H9 (cell line): ENCODE results near the gene RPL5. TPM values are rescaled to one million over a fixed set of nuclear protein-coding genes. Genes with fewer than 3 reads are reported as not detected.

Source experiments
- DNase-seq: peaks from one replicate; pipeline ENCODE4 v3.0.0-alpha.2; 2017
- H2AFZ ChIP-seq: one replicate; pipeline ENCODE4 v1.6.1; 2013; ENCODE audit warnings: mild to moderate bottlenecking, low read length, control low read depth, moderate library complexity
- H2AK5ac ChIP-seq: 2 replicates; pipeline ENCODE4 v1.6.1; 2013; ENCODE audit warnings: low read length, control low read depth, mixed read lengths; ENCODE audit not compliant: insufficient read length
- H2BK120ac ChIP-seq: one replicate; pipeline ENCODE4 v1.6.1; 2013; ENCODE audit warnings: low read depth, mild to moderate bottlenecking, low read length, control low read depth, inconsistent platforms; ENCODE audit not compliant: poor library complexity, severe bottlenecking
- H2BK12ac ChIP-seq: 2 replicates; pipeline ENCODE4 v1.6.1; 2013; ENCODE audit warnings: low read length, control low read depth, mixed read lengths, low read depth; ENCODE audit not compliant: insufficient read length
- H2BK15ac ChIP-seq: 2 replicates; pipeline ENCODE4 v1.6.1; 2013; ENCODE audit warnings: low read depth, low read length, control low read depth
- H2BK20ac ChIP-seq: one replicate; pipeline ENCODE4 v1.6.1; 2013; ENCODE audit warnings: low read depth, mild to moderate bottlenecking, low read length, control low read depth, inconsistent platforms; ENCODE audit not compliant: poor library complexity, severe bottlenecking
- H2BK5ac ChIP-seq: 2 replicates; pipeline ENCODE4 v1.6.1; 2013; ENCODE audit warnings: low read length, control low read depth, mixed read lengths; ENCODE audit not compliant: insufficient read length
- H3K14ac ChIP-seq: 2 replicates; pipeline ENCODE4 v1.6.1; 2013; ENCODE audit warnings: low read length, control low read depth; ENCODE audit not compliant: insufficient read depth
- H3K18ac ChIP-seq: 2 replicates; pipeline ENCODE4 v1.6.1; 2013; ENCODE audit warnings: low read depth, mild to moderate bottlenecking, mixed read lengths, low read length, control low read depth; ENCODE audit not compliant: insufficient read length
- H3K23ac ChIP-seq: 2 replicates; pipeline ENCODE4 v1.6.1; 2013; ENCODE audit warnings: low read length, control low read depth, mixed read lengths, low read depth; ENCODE audit not compliant: insufficient read length
- H3K23me2 ChIP-seq: 2 replicates; pipeline ENCODE4 v1.6.1; 2013; ENCODE audit warnings: low read depth, mild to moderate bottlenecking, mixed read lengths, low read length, control low read depth; ENCODE audit not compliant: insufficient read length, poor library complexity, severe bottlenecking
- H3K27ac ChIP-seq: 2 replicates; pipeline ENCODE4 v1.5.1; 2013; ENCODE audit warnings: low read length, control low read depth, mixed read lengths, low read depth; ENCODE audit not compliant: insufficient read length
- H3K27me3 ChIP-seq: 2 replicates; pipeline ENCODE4 v1.6.1; 2013; ENCODE audit warnings: low read length, control low read depth, inconsistent platforms; ENCODE audit not compliant: insufficient read depth
- H3K4ac ChIP-seq: 2 replicates; pipeline ENCODE4 v1.6.1; 2013; ENCODE audit warnings: low read depth, mild to moderate bottlenecking, control low read depth, inconsistent platforms, low read length, moderate library complexity
- H3K4me1 ChIP-seq: 2 replicates; pipeline ENCODE4 v1.6.1; 2013; ENCODE audit warnings: low read length, control low read depth, inconsistent platforms; ENCODE audit not compliant: insufficient read depth
- H3K4me2 ChIP-seq: 2 replicates; pipeline ENCODE4 v1.6.1; 2013; ENCODE audit warnings: low read length, control low read depth, mixed read lengths; ENCODE audit not compliant: insufficient read length, insufficient read depth
- H3K56ac ChIP-seq: 2 replicates; pipeline ENCODE4 v1.6.1; 2013; ENCODE audit warnings: low read depth, mild to moderate bottlenecking, mixed read lengths, low read length, control low read depth; ENCODE audit not compliant: insufficient read length
- H3K79me1 ChIP-seq: 2 replicates; pipeline ENCODE4 v1.6.1; 2013; ENCODE audit warnings: low read depth, mild to moderate bottlenecking, moderate library complexity, low read length, control low read depth, inconsistent platforms; ENCODE audit not compliant: insufficient read depth, poor library complexity, severe bottlenecking
- H3K79me2 ChIP-seq: 2 replicates; pipeline ENCODE4 v1.6.1; 2013; ENCODE audit warnings: low read length, control low read depth, inconsistent platforms; ENCODE audit not compliant: insufficient read depth
- H3K9ac ChIP-seq: 2 replicates; pipeline ENCODE4 v1.6.1; 2013; ENCODE audit warnings: low read length, control low read depth, mixed read lengths; ENCODE audit not compliant: insufficient read length; ENCODE audit errors: extremely low read depth
- H3K9me3 ChIP-seq: one replicate; pipeline ENCODE4 v1.6.1; 2013; ENCODE audit warnings: low read depth, low read length, inconsistent platforms; ENCODE audit not compliant: control insufficient read depth
- H3T11ph ChIP-seq: one replicate; pipeline ENCODE4 v1.6.1; 2013; ENCODE audit warnings: mild to moderate bottlenecking, low read length, control low read depth, inconsistent platforms
- H4K20me1 ChIP-seq: one replicate; pipeline ENCODE4 v1.6.1; 2013; ENCODE audit not compliant: control insufficient read depth, insufficient read length, insufficient read depth
- H4K5ac ChIP-seq: 2 replicates; pipeline ENCODE4 v1.6.1; 2013; ENCODE audit warnings: low read depth, mild to moderate bottlenecking, mixed read lengths, low read length, control low read depth; ENCODE audit not compliant: insufficient read length
- H4K8ac ChIP-seq: replicated peaks from 2 replicates; pipeline ENCODE4 v1.6.1; 2013; ENCODE audit warnings: low read length, control low read depth, mixed read lengths, low read depth; ENCODE audit not compliant: insufficient read length
- H4K91ac ChIP-seq: 2 replicates; pipeline ENCODE4 v1.6.1; 2013; ENCODE audit warnings: low read depth, mild to moderate bottlenecking, moderate library complexity, mixed read lengths, low read length, control low read depth; ENCODE audit not compliant: insufficient read length
- H3K27ac Mint-ChIP-seq, 3 experiments: 2 replicates in 2 of 3; 3 replicates in 1 of 3; pipeline ENCODE4 v1.8.0; 2020 to 2021; ENCODE audit warnings: mixed read lengths in 3 of 3, mild to moderate bottlenecking in 1 of 3, moderate library complexity in 1 of 3
- H3K27me3 Mint-ChIP-seq: 2 replicates; pipeline ENCODE4 v1.8.0; 2021; ENCODE audit warnings: low read depth, mild to moderate bottlenecking, moderate library complexity, mixed read lengths
- H3K36me3 Mint-ChIP-seq, 3 experiments: 2 replicates in 2 of 3; 3 replicates in 1 of 3; pipeline ENCODE4 v1.8.0; 2020 to 2021; ENCODE audit warnings: low read depth in 3 of 3, mixed read lengths in 3 of 3; ENCODE audit not compliant: insufficient read depth in 1 of 3
- H3K4me1 Mint-ChIP-seq, 2 experiments: 2 replicates each; pipeline ENCODE4 v1.8.0; 2020; ENCODE audit warnings: mixed read lengths in 2 of 2
- H3K4me3 Mint-ChIP-seq, 2 experiments: 2 replicates in 1 of 2; 3 replicates in 1 of 2; pipeline ENCODE4 v1.8.0; 2020 to 2021; ENCODE audit warnings: mild to moderate bottlenecking in 2 of 2, mixed read lengths in 2 of 2, moderate library complexity in 1 of 2
- H3K9me3 Mint-ChIP-seq, 2 experiments: 2 replicates in 1 of 2; 3 replicates in 1 of 2; pipeline ENCODE4 v1.8.0; 2020; ENCODE audit warnings: mild to moderate bottlenecking in 2 of 2, mixed read lengths in 2 of 2, moderate library complexity in 1 of 2
- WGBS: extraction: QIAGEN DNeasy Blood & Tissue Kit; methylation state at CpG from one replicate; pipeline ENCODE4 v1.1.7; 2013; ENCODE audit warnings: missing lambda C conversion rate, low lambda C conversion rate, mixed read lengths; ENCODE audit not compliant: insufficient read length; ENCODE audit errors: extremely low coverage; 5-methylcytosine and 5-hydroxymethylcytosine counted together
- total RNA-seq: library from RNA; stranded (reverse); gene quantifications from 2 replicates; pipeline ENCODE4 v1.2.1, GENCODE V29; 2021
- TF ChIP-seq, protein P1 (sequence below): fragments of 200-600 bp; sonication (generic); conservative IDR thresholded peaks from 3 replicates; pipeline ENCODE4 v1.8.0; 2021; ENCODE audit warnings: antibody characterized with exemption, mild to moderate bottlenecking

The RPL5 gene
- total RNA-seq, 1 experiment from 2014 or later = 1,608 TPM

- Histone ChIP-seq H3K56ac (no peak overlapping the region), H4K20me1 (no peaks in the 10 kb centered on the region), H3K18ac (no peak overlapping the region), H3K4me2 (no peak overlapping the region), H3K9ac (no peak overlapping the region), H3K14ac (no peak overlapping the region), H2BK5ac (no peak overlapping the region), H4K91ac (no peak overlapping the region), H2AK5ac (no peak overlapping the region), H2BK15ac (no peak overlapping the region), H3K4me1 (no peaks in the 10 kb centered on the region), H3K9me3 (no peaks in the 10 kb centered on the region), H3T11ph (no peak overlapping the region), H3K27ac (no peak overlapping the region), H2BK120ac (no peak overlapping the region), H3K23ac (no peak overlapping the region), H2AFZ (no peak overlapping the region), H3K23me2 (no peaks in the 10 kb centered on the region), H4K8ac (no peak overlapping the region), H4K5ac (no peak overlapping the region), H3K27me3 (no peaks in the 10 kb centered on the region), H3K79me2 (no peaks in the 10 kb centered on the region), H2BK20ac (no peak overlapping the region), H3K4ac (no peak overlapping the region), H2BK12ac (no peak overlapping the region), H3K79me1 (no peaks in the 10 kb centered on the region)
- Mint-ChIP-seq H3K4me1 (peaks cover 2 to 4% of the 10 kb centered on the region in 2 experiments; a peak in 2 of 4 replicates), H3K27me3 (no peaks in the 10 kb centered on the region), H3K9me3 (no peaks in the 10 kb centered on the region; a peak in 1 of 5 replicates), H3K4me3 (no peak overlapping the region), H3K36me3 (no peaks in the 10 kb centered on the region; a peak in 2 of 7 replicates), H3K27ac (no peak overlapping the region)
- DNase-seq = no peak
- 100% methylated on average over 4 of the region's 13 CpGs for WGBS
- TF ChIP-seq, protein P1, sequence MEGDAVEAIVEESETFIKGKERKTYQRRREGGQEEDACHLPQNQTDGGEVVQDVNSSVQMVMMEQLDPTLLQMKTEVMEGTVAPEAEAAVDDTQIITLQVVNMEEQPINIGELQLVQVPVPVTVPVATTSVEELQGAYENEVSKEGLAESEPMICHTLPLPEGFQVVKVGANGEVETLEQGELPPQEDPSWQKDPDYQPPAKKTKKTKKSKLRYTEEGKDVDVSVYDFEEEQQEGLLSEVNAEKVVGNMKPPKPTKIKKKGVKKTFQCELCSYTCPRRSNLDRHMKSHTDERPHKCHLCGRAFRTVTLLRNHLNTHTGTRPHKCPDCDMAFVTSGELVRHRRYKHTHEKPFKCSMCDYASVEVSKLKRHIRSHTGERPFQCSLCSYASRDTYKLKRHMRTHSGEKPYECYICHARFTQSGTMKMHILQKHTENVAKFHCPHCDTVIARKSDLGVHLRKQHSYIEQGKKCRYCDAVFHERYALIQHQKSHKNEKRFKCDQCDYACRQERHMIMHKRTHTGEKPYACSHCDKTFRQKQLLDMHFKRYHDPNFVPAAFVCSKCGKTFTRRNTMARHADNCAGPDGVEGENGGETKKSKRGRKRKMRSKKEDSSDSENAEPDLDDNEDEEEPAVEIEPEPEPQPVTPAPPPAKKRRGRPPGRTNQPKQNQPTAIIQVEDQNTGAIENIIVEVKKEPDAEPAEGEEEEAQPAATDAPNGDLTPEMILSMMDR = peak; percentile 98
Observed at GRCh38 chr1:92858564-92859399, 26.9 kb downstream of the RPL5 start.
